ENCODE results near the gene SEC24C. TPM values are rescaled to one million over a fixed set of nuclear protein-coding genes. Genes with fewer than 3 reads are reported as not detected.

SEC24C gene
- total and polyA plus RNA-seq, 2 of the 13 experiments (the other 11 are each of a cell fraction or from before 2014, with no cell fraction given), result 63.1 to 66.4 TPM

DNA sequence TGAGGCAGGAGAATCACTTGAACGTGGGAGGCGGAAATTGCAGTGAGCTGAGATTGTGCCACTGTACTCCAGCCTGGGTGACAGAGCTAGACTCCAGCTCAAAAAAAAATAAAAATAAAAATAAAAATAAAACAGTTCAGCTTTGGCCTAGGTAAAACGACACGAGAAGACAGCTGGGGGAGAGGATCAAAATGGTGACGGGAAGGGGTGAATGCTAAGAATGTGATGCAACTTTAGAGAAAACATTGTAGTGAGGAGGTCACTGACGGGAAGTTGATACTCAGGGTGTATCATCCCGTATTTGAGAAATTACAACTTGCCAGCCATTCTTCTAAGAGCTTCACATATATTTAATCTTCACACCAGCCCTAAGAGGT is 66.2 kb downstream of the SEC24C start:
- no peak overlapping the region for H2AFZ ChIP-seq (ENCODE audit: low read length)

DNA sequence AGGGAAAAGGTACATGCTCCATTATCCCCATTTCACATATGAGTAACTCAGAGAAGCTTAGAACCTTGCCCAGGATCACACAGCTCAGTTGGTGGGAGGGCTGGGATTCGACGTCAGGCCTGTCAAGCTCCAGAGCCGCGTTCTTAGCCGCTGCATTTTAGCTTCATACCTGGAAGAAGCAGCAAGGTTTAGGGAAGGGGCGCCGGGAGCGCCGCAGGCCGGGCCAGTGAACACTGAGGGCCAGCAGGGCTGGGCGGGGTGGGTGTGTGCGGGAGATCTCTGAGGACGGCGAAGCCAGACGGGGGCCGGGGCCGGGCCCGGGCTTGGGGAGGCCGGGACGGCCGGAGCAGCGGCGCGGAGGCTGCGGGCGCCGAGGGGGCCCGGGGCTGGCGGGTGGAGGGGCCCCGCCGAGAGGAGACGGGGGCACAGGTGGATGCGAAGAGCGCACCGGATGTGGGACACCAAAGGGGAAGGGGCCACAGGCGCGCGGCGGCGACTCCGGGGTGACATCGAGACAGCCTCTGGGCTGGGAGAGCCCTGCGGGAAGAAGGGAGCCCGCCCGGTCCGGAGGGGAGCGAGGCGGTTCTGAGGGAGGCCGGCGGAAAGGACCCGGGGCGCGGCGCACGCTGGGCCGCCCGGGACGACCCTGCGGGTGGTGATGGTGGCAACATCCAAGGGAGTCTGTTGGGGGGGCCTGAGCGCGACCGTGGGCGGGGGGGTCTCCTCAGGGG is 66.7 kb downstream of the SEC24C start:
- Histone ChIP-seq H3K9me3 (ENCODE audit: low read length) (no peaks in the 10 kb centered on the region), H3K4me2 (ENCODE audit: low read depth, low read length) (peak overlapping the region; percentile 95), H3K9ac (ENCODE audit: insufficient read depth, low read depth, low read length) (peak overlapping the region; percentile 80), H3K4me3 (replicated peaks in 1 of 3; ENCODE audit: insufficient read depth in 1 of 3, low read depth in 2 of 3, low read length in 3 of 3) (peak overlapping the region; percentile 78 to 94 (median 84)), H3K27me3 (ENCODE audit: control insufficient read depth in 1 of 2, insufficient read depth in 2 of 2, low read length in 2 of 2) (no peaks in the 10 kb centered on the region; a peak in 1 of 5 replicates), H3K79me2 (ENCODE audit: insufficient read depth, low read length) (peaks cover 3% of the 10 kb centered on the region), H2AFZ (ENCODE audit: low read length) (no peak overlapping the region), H3K4me1 (ENCODE audit: insufficient read depth, low read length) (peaks cover 21% of the 10 kb centered on the region), H4K20me1 (ENCODE audit: insufficient read depth, low read length) (no peaks in the 10 kb centered on the region), H3K36me3 (replicated peaks in 1 of 2; ENCODE audit: control insufficient read depth in 1 of 2, insufficient read depth in 2 of 2, low read length in 2 of 2) (peaks cover 11 to 33% of the 10 kb centered on the region in 2 experiments), H3K27ac (ENCODE audit: extremely low read length, insufficient read depth, low read length) (peak overlapping the region; percentile 72)
- in situ Hi-C loops (cut with HindIII; ENCODE audit: extremely low pct_ligation_motif_present, low pct_unique_long_range_greater_than_20kb), result no loop called here
- ChIA-PET POLR2A (interaction anchor here (1.1 to 3.3 kb wide), 3 partner anchors 26 to 38 kb away, joined by 3 to 23 read pairs (median 5); a partner anchor contains a TSS), CTCF (ENCODE audit: low intra/inter-chr PET ratio, low total read pairs) (no interaction called here)
- 3% methylated on average over 17 of the region's 63 CpGs for WGBS (ENCODE audit: low lambda C conversion rate)
- DNase-seq (ENCODE audit: low spot score) (no peak), FAIRE-seq (no peak), ATAC-seq (peak; percentile 49)
- intact Hi-C loops (cut with micrococcal nuclease; ENCODE audit: unreplicated experiment), result no loop called here
- TSS peak; percentile 40 for BruUV-seq (replicated peaks)
- TF ChIP-seq FLYWCH1 (CRISPR knock-in tag; IDR thresholded peaks at IDR 0.05), result 0 out of 2 replicates have a peak, but pooled peaks have one; percentile 53
- no peak for TF ChIP-seq KDM3A (CRISPR knock-in tag; IDR thresholded peaks at IDR 0.05; ENCODE audit: low read depth)
- TF ChIP-seq NFIB (CRISPR knock-in tag; IDR thresholded peaks at IDR 0.05; ENCODE audit: borderline replicate concordance), result no peak
- no peak for TF ChIP-seq ZNF225 (CRISPR knock-in tag; IDR thresholded peaks at IDR 0.05)
- TF ChIP-seq, protein P1, sequence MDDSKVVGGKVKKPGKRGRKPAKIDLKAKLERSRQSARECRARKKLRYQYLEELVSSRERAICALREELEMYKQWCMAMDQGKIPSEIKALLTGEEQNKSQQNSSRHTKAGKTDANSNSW (CRISPR knock-in tag; IDR thresholded peaks at IDR 0.05; ENCODE audit: borderline replicate concordance), result no peak
- TF ChIP-seq, protein P2, sequence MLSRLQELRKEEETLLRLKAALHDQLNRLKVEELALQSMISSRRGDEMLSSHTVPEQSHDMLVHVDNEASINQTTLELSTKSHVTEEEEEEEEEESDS (CRISPR knock-in tag; IDR thresholded peaks at IDR 0.05; ENCODE audit: borderline replicate concordance), result no peak
- 0 out of 2 replicates have a peak, but pooled peaks have one; percentile 3 for TF ChIP-seq ZNF558 (CRISPR knock-in tag; IDR thresholded peaks at IDR 0.05; ENCODE audit: borderline replicate concordance)
- no peak for TF ChIP-seq TBX3 (IDR thresholded peaks at IDR 0.05; ENCODE audit: borderline replicate concordance)
- no peak for TF ChIP-seq ZNF143 (CRISPR knock-in tag; IDR thresholded peaks at IDR 0.05)
- no peak for TF ChIP-seq NFYC (CRISPR knock-in tag; IDR thresholded peaks at IDR 0.05)
- TF ChIP-seq, protein P3, sequence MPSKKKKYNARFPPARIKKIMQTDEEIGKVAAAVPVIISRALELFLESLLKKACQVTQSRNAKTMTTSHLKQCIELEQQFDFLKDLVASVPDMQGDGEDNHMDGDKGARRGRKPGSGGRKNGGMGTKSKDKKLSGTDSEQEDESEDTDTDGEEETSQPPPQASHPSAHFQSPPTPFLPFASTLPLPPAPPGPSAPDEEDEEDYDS (CRISPR knock-in tag; IDR thresholded peaks at IDR 0.05), result no peak
- TF ChIP-seq HDAC1 (CRISPR knock-in tag; IDR thresholded peaks at IDR 0.05), result peak; percentile 34; the same call in 1 of the 2 replicates
- TF ChIP-seq, protein P4, sequence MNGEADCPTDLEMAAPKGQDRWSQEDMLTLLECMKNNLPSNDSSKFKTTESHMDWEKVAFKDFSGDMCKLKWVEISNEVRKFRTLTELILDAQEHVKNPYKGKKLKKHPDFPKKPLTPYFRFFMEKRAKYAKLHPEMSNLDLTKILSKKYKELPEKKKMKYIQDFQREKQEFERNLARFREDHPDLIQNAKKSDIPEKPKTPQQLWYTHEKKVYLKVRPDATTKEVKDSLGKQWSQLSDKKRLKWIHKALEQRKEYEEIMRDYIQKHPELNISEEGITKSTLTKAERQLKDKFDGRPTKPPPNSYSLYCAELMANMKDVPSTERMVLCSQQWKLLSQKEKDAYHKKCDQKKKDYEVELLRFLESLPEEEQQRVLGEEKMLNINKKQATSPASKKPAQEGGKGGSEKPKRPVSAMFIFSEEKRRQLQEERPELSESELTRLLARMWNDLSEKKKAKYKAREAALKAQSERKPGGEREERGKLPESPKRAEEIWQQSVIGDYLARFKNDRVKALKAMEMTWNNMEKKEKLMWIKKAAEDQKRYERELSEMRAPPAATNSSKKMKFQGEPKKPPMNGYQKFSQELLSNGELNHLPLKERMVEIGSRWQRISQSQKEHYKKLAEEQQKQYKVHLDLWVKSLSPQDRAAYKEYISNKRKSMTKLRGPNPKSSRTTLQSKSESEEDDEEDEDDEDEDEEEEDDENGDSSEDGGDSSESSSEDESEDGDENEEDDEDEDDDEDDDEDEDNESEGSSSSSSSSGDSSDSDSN (CRISPR knock-in tag; IDR thresholded peaks at IDR 0.05), result no peak
- no peak for TF ChIP-seq ZSCAN29 (CRISPR knock-in tag; conservative IDR thresholded peaks at IDR 0.05)

More for the DNA sequence above, 66.2 kb downstream of the SEC24C start:
- Histone ChIP-seq H3K36me3 (replicated peaks in 1 of 2; ENCODE audit: control insufficient read depth in 1 of 2, insufficient read depth in 2 of 2, low read length in 2 of 2) (peaks cover 12 to 37% of the 10 kb centered on the region in 2 experiments), H3K27me3 (ENCODE audit: control insufficient read depth in 1 of 2, insufficient read depth in 2 of 2, low read length in 2 of 2) (no peaks in the 10 kb centered on the region; a peak in 1 of 5 replicates), H3K4me3 (replicated peaks in 1 of 3; ENCODE audit: insufficient read depth in 1 of 3, low read depth in 2 of 3, low read length in 3 of 3) (peak overlapping the region; percentile 78 to 94 (median 84)), H3K9me3 (ENCODE audit: low read length) (no peaks in the 10 kb centered on the region), H3K79me2 (ENCODE audit: insufficient read depth, low read length) (peaks cover 3% of the 10 kb centered on the region), H4K20me1 (ENCODE audit: insufficient read depth, low read length) (no peaks in the 10 kb centered on the region), H3K27ac (ENCODE audit: extremely low read length, insufficient read depth, low read length) (no peak overlapping the region), H3K4me2 (ENCODE audit: low read depth, low read length) (peak overlapping the region; percentile 95), H3K4me1 (ENCODE audit: insufficient read depth, low read length) (peaks cover 21% of the 10 kb centered on the region), H3K9ac (ENCODE audit: insufficient read depth, low read depth, low read length) (peak overlapping the region; percentile 80; the same call in 1 of the 2 replicates)
- BruUV-seq (replicated peaks), result no TSS peak
- CTCF ChIA-PET (ENCODE audit: low intra/inter-chr PET ratio, low total read pairs), result no interaction called here
- ATAC-seq (no peak), DNase-seq (ENCODE audit: low spot score) (no peak), FAIRE-seq (peak; percentile 4)
- peak; percentile 1; the same call in 1 of the 2 replicates for TF ChIP-seq ZNF607 (CRISPR knock-in tag; IDR thresholded peaks at IDR 0.05; ENCODE audit: borderline replicate concordance)
- TF ChIP-seq ZNF510 (CRISPR knock-in tag; IDR thresholded peaks at IDR 0.05; ENCODE audit: low read depth), result no peak
- intact Hi-C loops (cut with micrococcal nuclease; ENCODE audit: unreplicated experiment), result no loop called here
- POLR2A ChIA-PET, result interaction anchor here (1.1 to 3.3 kb wide), 5 partner anchors 14 to 38 kb away, joined by 3 to 23 read pairs (median 4); a partner anchor contains a TSS
- WGBS (ENCODE audit: low lambda C conversion rate), result 89% methylated on average over 7 of the region's 7 CpGs
- in situ Hi-C loops (cut with HindIII; ENCODE audit: extremely low pct_ligation_motif_present, low pct_unique_long_range_greater_than_20kb), result no loop called here

All from HepG2 (cell line).